Activated naive CD4-positive, alpha-beta T cell treated with anti-CD3 and anti-CD28 coated beads, Interleukin-2, amount 50 U/mL, for 72 hours (primary cell): ENCODE results near the gene GDF10. TPM values are rescaled to one million over a fixed set of nuclear protein-coding genes. Genes with fewer than 3 reads are reported as not detected.

Experiments
- ATAC-seq, 2 donors: fragments of 150-1000 bp; cut with Tn5 transposase; 2 replicates each; pipeline ENCODE4 v1.10.0; 2021; ENCODE audit warnings: mild to moderate bottlenecking in 2 of 2, moderate library complexity in 2 of 2
- DNase-seq, 2 donors: peaks; one replicate each; pipeline ENCODE4 v3.0.0; 2021 to 2022; ENCODE audit warnings: low spot score in 2 of 2
- H3K27ac Mint-ChIP-seq, 2 donors: one replicate each; pipeline ENCODE4 v1.8.0; 2022; ENCODE audit warnings: mild to moderate bottlenecking in 2 of 2, mixed read lengths in 2 of 2
- H3K36me3 Mint-ChIP-seq, 2 donors: one replicate each; pipeline ENCODE4 v1.8.0; 2022; ENCODE audit warnings: mixed read lengths in 2 of 2
- H3K9me3 Mint-ChIP-seq, 2 donors: one replicate each; pipeline ENCODE4 v1.8.0; 2022; ENCODE audit warnings: mixed read lengths in 2 of 2
- total RNA-seq, 2 donors: library from RNA; stranded (reverse); gene quantifications; one replicate each; pipeline ENCODE4 v1.2.3, GENCODE V29; 2022

GDF10 gene
- total RNA-seq, 2 donors from 2014 or later = 0.14 to 0.23 TPM

GRCh38 chr10:47316131-47316530, 16.1 kb downstream of the GDF10 start:
- DNase-seq (no peak), ATAC-seq (no peak)
- H3K27ac Mint-ChIP-seq = no peak overlapping the region
- H3K9me3 Mint-ChIP-seq = no peaks in the 10 kb centered on the region
- H3K36me3 Mint-ChIP-seq = no peaks in the 10 kb centered on the region

- H3K27ac Mint-ChIP-seq = peak overlapping the region in 1 of 2 donors; percentile 44
- H3K9me3 Mint-ChIP-seq = no peaks in the 10 kb centered on the region
- no peaks in the 10 kb centered on the region for H3K36me3 Mint-ChIP-seq
- DNase-seq (no peak), ATAC-seq (no peak)
Observed at GRCh38 chr10:47317251-47317650, 17.3 kb downstream of the GDF10 start.

GRCh38 chr10:47318706-47319105, 18.7 kb downstream of the GDF10 start:
- ATAC-seq = no peak
- DNase-seq = no peak
- Mint-ChIP-seq H3K27ac (no peak overlapping the region), H3K9me3 (no peaks in the 10 kb centered on the region), H3K36me3 (no peaks in the 10 kb centered on the region)

- no peak for DNase-seq
- H3K27ac Mint-ChIP-seq = no peak overlapping the region
- H3K9me3 Mint-ChIP-seq = no peaks in the 10 kb centered on the region
- no peaks in the 10 kb centered on the region for H3K36me3 Mint-ChIP-seq
- no peak for ATAC-seq
Observed at GRCh38 chr10:47319784-47320183, 19.8 kb downstream of the GDF10 start.

GRCh38 chr10:47320812-47321211, 20.8 kb downstream of the GDF10 start:
- H3K9me3 Mint-ChIP-seq = no peaks in the 10 kb centered on the region
- DNase-seq (no peak), ATAC-seq (no peak)
- H3K27ac Mint-ChIP-seq = no peak overlapping the region
- H3K36me3 Mint-ChIP-seq = no peaks in the 10 kb centered on the region

GRCh38 chr10:47321521-47322195, 21.7 kb downstream of the GDF10 start:
- no peak for ATAC-seq
- DNase-seq = no peak
- no peaks in the 10 kb centered on the region for H3K9me3 Mint-ChIP-seq
- H3K36me3 Mint-ChIP-seq = no peaks in the 10 kb centered on the region
- H3K27ac Mint-ChIP-seq = no peak overlapping the region

- ATAC-seq = no peak
- H3K9me3 Mint-ChIP-seq = peaks cover 0 to under 1% of the 10 kb centered on the region in 2 donors
Observed at GRCh38 chr10:47322300-47323061, 22.5 kb downstream of the GDF10 start, which contains the start of gene GDF2. Gene GDF2 (plus strand): TSS chr10:47322454. CDS start chr10:47322669, 215 bp downstream.

GRCh38 chr10:47323087-47323486, 23.1 kb downstream of the GDF10 start:
- no peak for ATAC-seq
- Mint-ChIP-seq H3K9me3 (peaks cover 0 to 6% of the 10 kb centered on the region in 2 donors), H3K27ac (peak overlapping the region in 1 of 2 donors; percentile 9), H3K36me3 (no peaks in the 10 kb centered on the region)
- DNase-seq = no peak

More at GRCh38 chr10:47322300-47323061, 22.5 kb downstream of the GDF10 start, which contains the start of gene GDF2:
- peak within 1 kb of the TSS in 1 of 2 donors; percentile 47 for H3K27ac Mint-ChIP-seq
- no peak for DNase-seq
- no peaks in the 10 kb centered on the region for H3K36me3 Mint-ChIP-seq

- no peaks in the 10 kb centered on the region for H3K36me3 Mint-ChIP-seq
- no peak overlapping the region for H3K27ac Mint-ChIP-seq
- H3K9me3 Mint-ChIP-seq = peaks cover 4 to 10% of the 10 kb centered on the region in 2 donors
- DNase-seq (no peak), ATAC-seq (no peak)
Observed at GRCh38 chr10:47323636-47324296, 23.8 kb downstream of the GDF10 start.

- Mint-ChIP-seq H3K36me3 (no peaks in the 10 kb centered on the region), H3K9me3 (peaks cover 4 to 10% of the 10 kb centered on the region in 2 donors), H3K27ac (peak overlapping the region in 1 of 2 donors; percentile 88)
- no peak for ATAC-seq
- DNase-seq = no peak
Observed at GRCh38 chr10:47325303-47326291, 25.6 kb downstream of the GDF10 start.

GRCh38 chr10:47326306-47326926, 26.4 kb downstream of the GDF10 start:
- Mint-ChIP-seq H3K9me3 (peaks cover 4 to 10% of the 10 kb centered on the region in 2 donors), H3K36me3 (no peaks in the 10 kb centered on the region), H3K27ac (no peak overlapping the region)
- DNase-seq (no peak), ATAC-seq (no peak)

- Mint-ChIP-seq H3K36me3 (no peaks in the 10 kb centered on the region), H3K27ac (no peak overlapping the region), H3K9me3 (peaks cover 4 to 10% of the 10 kb centered on the region in 2 donors)
- ATAC-seq = no peak
- no peak for DNase-seq
Observed at GRCh38 chr10:47326927-47327330, 26.9 kb downstream of the GDF10 start.

- ATAC-seq (no peak), DNase-seq (no peak)
- Mint-ChIP-seq H3K27ac (no peak overlapping the region), H3K36me3 (no peaks in the 10 kb centered on the region), H3K9me3 (peaks cover 4 to 10% of the 10 kb centered on the region in 2 donors)
Observed at GRCh38 chr10:47329855-47330254, 29.9 kb downstream of the GDF10 start.

GRCh38 chr10:47330366-47330765, 30.4 kb downstream of the GDF10 start:
- ATAC-seq (no peak), DNase-seq (no peak)
- Mint-ChIP-seq H3K9me3 (peaks cover 4 to 10% of the 10 kb centered on the region in 2 donors), H3K27ac (no peak overlapping the region), H3K36me3 (no peaks in the 10 kb centered on the region)

GRCh38 chr10:47330804-47331203, 30.8 kb downstream of the GDF10 start:
- H3K27ac Mint-ChIP-seq = no peak overlapping the region
- H3K9me3 Mint-ChIP-seq = peaks cover 4 to 10% of the 10 kb centered on the region in 2 donors
- DNase-seq (no peak), ATAC-seq (no peak)
- no peaks in the 10 kb centered on the region for H3K36me3 Mint-ChIP-seq

- Mint-ChIP-seq H3K9me3 (peaks cover 4 to 10% of the 10 kb centered on the region in 2 donors), H3K27ac (no peak overlapping the region), H3K36me3 (no peaks in the 10 kb centered on the region)
- ATAC-seq (no peak), DNase-seq (no peak)
Observed at GRCh38 chr10:47331491-47331890, 31.5 kb downstream of the GDF10 start.
